HG03565 (cell line): ENCODE data around the gene OSBPL2.

Source experiments
- ATAC-seq: cut with Tn5 transposase; IDR thresholded peaks from one replicate; pipeline ENCODE4 v1.9.1; 2021; ENCODE audit warnings: mild to moderate bottlenecking, moderate library complexity; ENCODE audit not compliant: unreplicated experiment

OSBPL2 gene

GRCh38 chr20:62296724-62297448, 58.6 kb downstream of the OSBPL2 start:
- ATAC-seq = no peak

DNA sequence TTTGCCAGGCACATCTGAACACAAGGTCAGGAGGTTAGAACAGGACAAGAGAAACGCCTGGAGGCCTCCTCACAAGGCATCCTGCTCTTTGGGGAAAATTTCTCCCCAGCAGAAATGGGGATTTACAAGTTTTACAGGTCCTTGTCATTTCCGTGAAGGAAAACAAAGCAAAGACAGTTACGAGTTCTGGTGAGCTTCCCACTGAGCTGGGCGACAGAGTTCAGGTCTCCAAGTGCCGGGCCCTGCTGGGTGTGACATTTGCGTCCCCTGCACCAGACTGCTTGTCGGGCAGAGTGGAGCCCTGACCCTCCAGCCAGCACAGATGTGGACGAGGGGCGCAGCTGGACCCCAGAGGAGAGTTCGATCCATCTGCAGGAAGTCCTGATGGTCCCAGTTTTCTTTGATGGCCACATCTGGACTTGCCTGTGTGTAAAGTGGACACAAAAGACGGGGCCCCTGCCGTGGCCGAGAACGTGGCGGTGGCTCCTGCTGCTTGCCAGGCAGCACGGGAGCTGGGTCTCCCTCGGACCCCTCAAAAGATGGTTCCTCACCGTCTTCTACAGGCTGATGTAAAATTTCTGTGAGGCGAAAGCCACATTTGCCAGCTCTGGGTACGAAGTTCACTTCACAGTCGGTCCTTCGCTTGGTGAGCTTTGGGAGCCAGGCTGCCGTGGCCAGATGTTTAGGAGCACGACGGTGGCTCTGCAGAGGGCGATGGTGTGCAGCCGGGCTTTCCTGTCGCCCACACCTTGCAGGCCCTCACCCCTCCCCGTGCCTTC, 59.3 kb downstream of the OSBPL2 start:
- ATAC-seq = no peak

DNA sequence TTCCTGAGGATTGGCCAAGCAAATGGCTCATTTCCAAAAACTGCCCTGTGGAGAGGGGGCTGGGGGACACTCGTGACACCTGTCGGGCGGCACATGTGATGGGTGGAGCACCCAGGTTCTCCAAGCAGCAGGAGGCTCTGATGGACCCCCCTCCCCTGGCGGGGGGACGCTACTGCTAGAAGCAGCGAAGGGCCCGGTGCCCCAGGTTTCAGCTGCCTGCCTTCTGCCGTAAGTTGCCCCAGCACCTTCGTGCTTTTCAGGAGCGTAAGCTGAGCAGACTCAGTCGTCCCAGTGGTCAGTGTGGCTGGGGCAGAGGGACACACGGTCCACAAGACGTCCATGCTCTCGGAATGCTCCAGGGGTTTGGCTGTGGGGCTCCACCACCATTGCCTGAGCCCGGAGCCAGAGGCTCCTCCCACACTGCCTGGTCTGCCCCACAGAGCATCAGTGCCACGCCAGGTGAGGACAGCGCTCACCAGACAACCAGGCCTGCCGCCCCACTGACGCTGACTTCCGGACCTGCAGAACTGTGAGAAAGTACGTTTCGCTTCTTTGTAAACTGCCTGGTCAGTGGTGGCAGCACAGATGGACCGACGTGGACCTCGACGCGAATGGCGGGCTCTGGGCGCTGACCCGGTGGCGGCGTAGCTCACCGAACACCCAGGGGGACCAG, 60.4 kb downstream of the OSBPL2 start:
- ATAC-seq = no peak

DNA sequence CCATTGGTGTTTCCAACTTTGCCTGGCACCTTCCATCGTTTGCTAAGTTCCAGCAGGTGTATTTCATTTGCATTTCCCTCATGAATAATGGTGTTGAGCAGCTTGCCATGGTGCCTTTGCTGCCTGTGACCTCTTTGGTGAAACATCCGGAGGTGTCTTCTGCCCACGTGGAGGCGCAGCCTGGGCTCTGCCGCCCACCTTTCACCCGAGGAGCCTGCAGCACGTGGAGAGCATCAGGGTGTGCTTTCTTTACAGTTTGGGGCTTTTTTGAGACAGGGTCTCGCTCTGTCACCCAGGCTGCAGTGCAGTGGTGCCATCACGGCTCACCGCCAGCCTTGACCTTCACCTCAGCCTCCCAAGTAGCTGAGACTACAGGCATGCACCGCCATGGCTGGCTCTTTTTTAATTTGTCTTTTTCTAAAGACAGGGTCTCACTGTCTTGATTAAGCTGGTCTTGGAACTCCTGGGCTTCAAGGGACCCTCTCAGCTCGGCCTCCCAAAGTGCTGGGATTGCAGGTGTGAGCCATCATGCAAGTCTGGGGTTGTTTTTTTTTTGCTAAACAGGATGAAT, 61.4 kb downstream of the OSBPL2 start:
- no peak for ATAC-seq

DNA sequence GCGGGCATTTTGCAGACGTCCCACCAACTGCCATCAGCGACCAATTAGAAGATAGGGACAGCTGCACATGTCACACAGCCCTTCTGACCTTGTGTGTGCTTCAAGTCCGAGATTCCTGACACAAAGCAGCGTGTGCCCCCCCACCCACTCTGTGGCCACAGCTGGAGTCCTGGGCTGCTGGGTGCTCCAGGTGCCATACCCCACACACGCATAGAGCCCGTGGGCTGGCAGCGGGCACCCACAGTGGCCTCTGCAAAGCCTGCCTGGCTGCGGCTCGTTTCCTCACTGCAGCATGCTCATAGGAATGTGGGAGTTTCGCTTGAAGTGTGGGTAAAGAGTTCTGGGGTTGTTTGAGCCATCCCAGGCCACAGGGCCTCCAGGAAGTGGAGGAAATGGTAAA, 62.0 kb downstream of the OSBPL2 start:
- ATAC-seq = no peak

DNA sequence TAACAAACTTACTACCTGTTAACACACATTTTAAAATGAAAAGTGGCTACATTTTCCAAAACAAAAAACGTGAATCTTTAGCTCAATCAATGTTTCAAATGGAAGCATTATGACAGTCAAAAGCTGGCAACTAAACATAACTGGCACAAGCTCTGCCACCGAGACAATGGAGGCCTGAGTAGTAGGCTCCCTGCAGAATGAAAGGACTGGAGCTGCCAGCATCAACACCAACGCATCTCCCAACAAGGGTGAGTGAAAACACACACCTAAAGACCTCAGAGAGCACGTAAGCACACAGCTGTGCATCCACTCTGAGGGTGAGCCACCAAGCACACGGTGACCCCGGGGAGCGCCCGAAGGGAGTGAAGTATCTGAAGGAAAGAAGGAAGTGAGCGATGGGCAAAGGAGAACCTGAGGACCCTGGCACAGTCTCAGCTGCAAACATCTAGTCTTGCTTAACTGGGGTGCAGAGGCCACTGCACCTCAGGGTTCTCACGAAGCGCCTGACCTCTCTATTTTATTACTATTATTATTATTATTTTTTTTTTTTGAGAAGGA, 62.9 kb downstream of the OSBPL2 start:
- no peak for ATAC-seq

GRCh38 chr20:62301773-62302340, 63.5 kb downstream of the OSBPL2 start:
- peak; percentile 31 for ATAC-seq

- ATAC-seq = peak; percentile 81
These were observed 64.2 kb downstream of the OSBPL2 start, which contains the start of gene ADRM1 for GRCh38 chr20:62302341-62303061. ADRM1 (plus strand) TSS chr20:62302997; CDS start chr20:62303569, 572 bp downstream.

DNA sequence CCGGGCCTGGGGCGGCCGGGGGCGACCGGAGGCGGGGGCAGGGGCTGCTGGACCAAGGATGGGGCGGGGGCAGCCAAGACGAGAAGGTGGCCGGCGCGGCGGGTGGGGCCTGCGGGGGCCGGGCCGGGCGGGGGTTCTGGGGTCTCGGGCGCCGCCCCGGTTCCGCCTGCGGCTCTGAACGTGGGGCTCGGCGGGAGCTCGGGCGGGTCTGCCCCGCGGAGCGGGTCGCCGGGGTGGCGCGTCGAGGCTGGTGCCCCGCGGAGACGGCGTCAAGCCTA, 64.7 kb downstream of the OSBPL2 start:
- ATAC-seq = no peak

GRCh38 chr20:62303340-62304226, 65.3 kb downstream of the OSBPL2 start:
- ATAC-seq = no peak

DNA sequence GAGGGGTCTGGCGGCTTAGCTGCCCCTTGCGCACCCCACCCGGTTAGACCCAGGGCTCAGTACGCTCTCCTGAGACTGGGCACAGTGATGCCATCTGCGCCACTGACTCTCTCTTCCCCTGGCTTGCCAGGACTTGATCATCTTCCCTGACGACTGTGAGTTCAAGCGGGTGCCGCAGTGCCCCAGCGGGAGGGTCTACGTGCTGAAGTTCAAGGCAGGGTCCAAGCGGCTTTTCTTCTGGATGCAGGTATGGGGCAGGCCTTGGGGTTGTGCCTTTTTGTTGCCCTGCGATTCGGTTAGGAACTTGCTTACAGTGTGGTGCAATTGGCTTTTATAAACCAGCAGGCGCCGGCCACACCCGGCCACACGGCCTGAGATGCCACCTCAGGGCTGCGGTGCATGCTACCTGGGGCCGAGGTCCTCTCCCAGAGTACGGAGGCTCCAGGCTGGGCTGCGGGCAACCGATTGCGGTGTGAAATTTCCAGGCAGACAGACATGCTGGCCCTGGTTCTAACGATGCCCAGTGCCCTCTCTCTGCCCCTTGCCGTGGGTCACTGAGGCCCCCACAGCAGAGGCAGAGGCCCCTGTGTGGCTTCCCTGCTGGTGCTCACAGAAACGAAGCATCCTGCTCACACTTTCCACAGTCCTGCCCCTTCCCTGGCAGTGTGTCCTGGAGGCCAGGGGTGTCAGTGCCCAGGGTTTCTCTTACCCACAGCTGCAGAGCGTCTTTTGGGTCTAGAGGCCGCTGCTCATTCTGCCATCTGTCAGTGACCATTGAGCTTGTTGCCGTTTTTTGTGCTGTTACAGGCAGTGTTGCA, 66.2 kb downstream of the OSBPL2 start:
- no peak for ATAC-seq

DNA sequence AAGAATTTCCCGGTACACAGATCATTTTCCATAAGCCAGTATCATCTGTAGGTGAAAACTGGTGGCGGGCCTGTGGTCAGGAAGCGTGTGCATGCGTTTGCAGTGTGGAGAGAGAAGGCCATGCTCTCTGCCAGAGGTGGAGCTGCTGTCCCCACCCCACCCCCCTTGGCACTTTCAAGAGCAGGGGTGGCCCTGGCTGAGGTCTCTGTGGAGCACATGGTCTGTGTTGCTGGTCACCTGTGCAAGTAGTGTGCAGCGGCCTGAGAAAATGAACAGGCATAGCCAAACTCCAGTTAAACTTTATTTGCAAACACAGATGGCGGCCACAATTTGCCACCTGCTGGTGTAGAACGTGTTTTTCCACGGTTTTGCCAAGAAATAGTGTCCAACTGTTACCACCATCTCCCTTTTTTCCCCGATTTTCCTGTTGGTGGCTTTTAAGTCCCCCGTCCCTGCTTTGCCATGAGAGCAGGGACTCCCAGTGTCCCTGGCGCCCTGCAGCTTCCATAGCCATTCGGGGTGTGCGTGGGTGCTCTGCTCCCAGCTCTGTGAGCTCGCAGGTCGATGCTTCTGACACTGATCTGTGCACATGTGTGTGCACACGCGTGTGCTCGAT, 66.9 kb downstream of the OSBPL2 start:
- ATAC-seq = no peak

DNA sequence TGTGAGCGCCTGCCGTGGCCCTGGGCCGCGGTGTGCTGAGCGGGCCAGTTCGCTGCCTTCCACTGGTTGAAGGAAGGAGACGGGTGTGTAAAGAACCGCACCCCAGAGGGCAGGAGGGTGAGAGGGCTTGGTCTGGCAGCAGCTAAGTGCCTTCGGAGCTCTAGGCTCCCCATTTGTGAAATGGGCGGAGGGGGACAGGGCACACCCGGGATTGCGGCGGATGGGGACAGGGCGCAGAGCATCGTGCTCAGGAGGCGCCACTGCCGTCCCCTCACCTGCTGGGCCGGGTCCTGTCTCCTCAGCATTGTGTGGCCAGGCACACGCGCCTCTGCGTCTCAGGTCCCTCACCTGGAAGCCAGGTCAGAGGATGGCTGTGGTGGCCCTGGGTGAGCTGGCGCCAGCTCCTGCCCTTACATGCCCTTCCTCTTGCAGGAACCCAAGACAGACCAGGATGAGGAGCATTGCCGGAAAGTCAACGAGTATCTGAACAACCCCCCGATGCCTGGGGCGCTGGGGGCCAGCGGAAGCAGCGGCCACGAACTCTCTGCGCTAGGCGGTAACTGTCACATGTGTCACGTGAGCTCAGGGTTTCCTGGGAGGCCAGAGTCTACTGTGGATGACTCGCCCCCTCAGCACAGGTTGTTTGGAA, 67.6 kb downstream of the OSBPL2 start:
- no peak for ATAC-seq

DNA sequence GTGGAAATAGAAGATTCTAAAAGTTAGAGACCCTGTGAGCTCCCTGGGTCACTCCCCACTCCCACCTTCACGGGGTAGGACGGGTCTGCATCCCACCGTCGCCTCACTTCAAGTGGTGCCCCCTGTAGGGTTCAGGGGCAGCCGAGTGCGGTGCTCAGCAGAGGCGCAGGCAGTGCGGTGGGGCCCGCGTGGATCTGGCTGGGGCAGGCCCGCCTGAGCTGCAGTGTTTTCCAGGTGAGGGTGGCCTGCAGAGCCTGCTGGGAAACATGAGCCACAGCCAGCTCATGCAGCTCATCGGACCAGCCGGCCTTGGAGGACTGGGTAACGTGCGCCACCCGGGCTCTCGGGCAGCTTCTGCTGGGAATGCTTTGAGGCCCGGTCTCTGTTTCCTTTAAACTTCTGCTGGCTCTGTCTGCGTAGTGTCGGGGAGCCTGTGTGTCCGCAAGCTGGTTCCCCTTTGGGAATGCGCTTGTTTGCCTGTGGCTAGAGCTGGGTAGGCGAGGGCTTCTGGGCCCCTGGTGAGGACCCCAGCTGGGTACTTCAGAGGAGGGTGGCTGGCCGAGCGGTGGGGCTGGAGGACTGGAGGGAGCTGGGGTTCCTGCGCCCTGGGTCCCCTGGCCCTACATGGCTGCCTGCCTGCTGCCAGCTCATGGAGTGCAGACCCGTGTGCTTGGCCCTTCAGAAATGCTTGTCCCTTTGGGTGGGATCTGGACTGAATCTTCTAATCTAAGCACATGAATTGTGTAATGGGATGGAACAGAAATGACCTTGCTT, 68.3 kb downstream of the OSBPL2 start:
- no peak for ATAC-seq

DNA sequence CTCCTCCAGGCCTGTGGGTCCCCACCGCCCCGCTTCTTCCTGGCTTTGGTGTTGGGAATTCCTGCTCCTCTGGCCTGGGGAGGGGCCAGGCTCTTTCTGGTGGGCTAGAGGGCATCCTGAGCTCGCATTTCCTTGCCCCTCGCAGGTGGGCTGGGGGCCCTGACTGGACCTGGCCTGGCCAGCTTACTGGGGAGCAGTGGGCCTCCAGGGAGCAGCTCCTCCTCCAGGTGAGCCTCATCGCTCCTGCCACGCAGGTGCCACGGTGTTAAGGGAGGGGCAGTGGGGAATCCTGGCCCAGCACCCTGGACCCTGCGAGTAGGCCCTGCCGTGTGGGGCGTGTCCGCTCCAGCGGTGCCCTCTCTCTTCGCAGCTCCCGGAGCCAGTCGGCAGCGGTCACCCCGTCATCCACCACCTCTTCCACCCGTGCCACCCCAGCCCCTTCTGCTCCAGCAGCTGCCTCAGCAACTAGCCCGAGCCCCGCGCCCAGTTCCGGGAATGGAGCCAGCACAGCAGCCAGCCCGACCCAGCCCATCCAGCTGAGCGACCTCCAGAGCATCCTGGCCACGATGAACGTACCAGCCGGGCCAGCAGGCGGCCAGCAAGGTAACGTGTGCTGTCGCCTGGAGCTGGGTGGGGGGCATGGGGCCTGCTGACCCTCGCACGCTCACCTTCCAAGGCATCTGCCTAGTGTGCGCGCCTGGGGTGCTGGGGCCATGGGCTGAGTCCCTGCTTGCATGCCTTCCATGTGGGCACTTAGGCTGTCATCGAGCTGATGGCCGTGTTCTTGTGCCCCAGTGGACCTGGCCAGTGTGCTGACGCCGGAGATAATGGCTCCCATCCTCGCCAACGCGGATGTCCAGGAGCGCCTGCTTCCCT, 69.1 kb downstream of the OSBPL2 start:
- no peak for ATAC-seq
